ACHN (cell line): ENCODE data around the gene C22orf15.

Source experiments
- DNase-seq: peaks from one replicate; pipeline ENCODE4 v3.0.0-alpha.2; 2015
- in situ Hi-C: cut with HindIII; loops from 2 replicates; pipeline ENCODE4 v1.10.0; 2017; ENCODE audit warnings: low sequenced_read_pairs, low pct_ligation_motif_present, low pct_unique_long_range_greater_than_20kb

The C22orf15 gene

DNA sequence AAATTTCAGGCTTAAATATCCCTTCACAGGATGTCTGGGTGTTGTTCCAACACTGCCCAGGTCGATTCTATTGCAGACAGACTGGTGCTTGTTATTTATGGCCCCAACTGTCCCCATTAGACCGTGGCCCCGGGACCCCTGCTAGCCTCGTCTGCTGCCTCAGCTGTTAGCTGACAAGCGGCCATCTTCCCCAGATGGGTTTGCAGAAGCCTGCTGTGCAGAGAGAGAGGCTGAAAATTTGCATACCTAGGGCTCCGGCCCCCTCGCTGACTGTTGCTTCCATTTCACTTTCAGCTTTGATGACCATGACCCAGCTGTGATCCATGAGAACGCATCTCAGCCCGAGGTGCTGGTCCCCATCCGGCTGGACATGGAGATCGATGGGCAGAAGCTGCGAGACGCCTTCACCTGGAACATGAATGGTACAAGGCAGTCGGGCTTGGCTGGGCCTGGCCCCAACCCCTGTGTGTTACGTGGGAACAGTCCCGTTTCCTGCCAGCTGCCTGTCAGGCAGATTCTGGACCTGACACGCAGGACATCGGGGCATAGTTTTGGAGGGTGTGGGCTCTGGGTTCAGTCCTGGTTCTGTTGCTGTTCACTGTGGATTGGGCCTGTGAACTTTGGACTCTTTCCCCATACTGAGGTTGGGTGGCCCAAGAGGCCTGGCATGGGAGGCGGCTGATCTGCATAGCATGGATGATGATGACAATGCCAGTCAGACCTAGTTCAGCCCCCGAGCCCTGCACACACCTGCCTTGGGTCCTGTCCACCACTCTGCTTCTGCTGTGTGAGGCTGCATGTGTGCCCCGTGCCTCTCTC is 40.4 kb downstream of the C22orf15 start:
- no peak for DNase-seq
- in situ Hi-C loops, result no loop called here

DNA sequence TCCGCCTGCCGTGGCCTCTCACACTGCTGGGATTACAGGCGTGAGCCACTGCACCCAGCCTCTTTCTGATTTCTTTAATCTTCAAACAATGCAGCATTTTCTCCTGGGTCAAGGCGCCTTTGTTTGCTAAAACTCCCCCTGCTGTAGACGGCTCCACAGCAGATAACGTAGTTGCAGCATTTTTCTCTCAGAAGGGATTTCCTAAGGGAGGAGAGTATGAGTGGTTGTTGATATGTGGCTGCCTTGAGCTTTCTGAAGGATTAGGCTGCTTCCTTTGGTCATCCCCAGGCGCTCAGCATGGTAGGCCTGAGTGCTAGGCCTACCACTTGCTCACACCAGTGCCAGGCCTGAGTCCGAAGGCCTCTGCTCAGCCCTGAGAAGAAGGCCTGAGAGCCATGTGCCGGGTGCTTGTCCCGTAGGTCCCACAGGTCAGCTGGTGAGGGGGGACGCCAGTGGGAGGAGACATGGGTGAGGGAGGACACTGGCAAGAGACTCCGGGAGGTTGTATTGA is 42.0 kb downstream of the C22orf15 start:
- in situ Hi-C loops, result no loop called here
- no peak for DNase-seq

DNA sequence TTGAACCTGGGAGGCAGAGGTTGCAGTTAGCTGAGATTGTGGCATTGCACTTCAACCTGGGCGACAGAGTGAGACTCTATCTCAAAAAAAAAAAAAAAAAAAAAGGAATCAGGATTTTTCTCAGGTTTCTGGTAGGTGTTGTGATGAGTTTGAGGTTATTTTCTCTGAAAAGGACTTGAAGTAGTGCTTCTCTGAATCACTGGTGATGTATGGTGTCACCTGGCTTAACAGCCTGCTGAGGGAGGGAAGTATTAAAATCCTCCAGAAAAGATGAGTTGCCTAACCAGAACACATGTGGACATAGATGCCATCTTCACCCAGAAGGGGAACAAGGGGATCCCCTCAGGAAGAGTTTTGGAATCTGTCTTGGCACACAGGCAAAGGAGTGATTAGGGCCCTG is 44.0 kb downstream of the C22orf15 start:
- no peak for DNase-seq
- in situ Hi-C loops, result no loop called here

DNA sequence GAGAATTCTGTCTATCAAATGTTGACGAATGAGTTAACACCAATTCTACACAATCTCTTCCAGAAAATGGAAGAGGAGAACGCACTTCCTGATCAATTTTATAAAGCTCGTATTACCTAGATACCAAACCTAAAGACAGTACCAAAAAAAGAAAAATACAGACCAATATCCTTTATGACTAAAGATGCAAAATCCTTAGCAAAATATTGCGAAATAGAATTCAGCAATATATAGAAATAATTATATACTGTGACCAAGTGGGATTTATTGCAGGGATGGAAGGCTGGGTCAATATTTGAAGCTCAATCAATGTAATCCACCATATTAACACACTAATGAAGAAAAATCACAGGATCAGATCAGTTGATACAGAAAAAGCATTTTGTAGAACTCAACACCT is 49.6 kb downstream of the C22orf15 start:
- no peak for DNase-seq
- in situ Hi-C loops, result no loop called here
